Measurements from ENCODE around the gene AKIRIN2.

The AKIRIN2 gene

DNA sequence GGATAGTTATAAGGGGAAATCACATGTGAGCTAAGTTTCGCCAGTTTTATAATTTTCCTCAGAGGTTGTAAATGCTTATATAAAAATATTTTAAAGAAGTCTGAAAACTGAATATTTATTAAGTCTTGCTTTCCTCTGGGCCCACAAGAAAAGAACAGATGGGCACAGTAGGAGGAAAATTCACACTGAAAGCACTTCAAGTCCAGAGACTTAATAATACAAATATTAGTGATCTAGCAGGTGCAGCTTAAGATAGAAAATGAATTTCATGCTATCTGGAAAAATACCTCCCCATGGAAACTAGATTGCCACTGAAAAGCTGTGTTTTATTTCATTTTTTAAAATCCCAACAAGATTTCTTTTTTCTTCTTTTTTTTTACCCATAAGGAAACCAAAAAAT is 64.9 kb downstream of the AKIRIN2 start:
- no peak overlapping the region for H2BK5ac ChIP-seq (ENCODE audit: low read length)

DNA sequence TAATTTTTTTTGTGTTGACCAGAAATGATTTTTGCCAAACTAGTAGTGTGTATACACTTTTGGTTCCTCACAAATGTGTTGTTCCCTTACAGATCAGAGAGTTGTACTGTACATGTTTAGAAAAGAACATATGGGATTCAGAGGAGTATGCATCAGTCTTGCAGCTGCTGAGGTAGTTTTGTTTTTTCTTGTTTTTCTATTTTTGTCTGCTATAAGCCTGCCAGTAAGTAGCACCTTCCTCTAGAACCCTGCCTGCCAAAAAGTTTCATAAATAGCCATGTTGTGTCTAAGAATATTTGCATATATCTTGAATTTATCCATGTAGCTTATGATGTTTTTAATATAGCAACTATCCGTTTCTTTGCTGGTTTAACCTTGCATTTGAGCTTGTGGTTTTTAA is 65.7 kb downstream of the AKIRIN2 start:
- H4K8ac ChIP-seq (ENCODE audit: low read depth, low read length) = no peak overlapping the region
- no CpG with 5 or more reads among the region's 1 CpG for WGBS (ENCODE audit: extremely low coverage, insufficient coverage, low lambda C conversion rate)
- no peaks in the 10 kb centered on the region for H3K79me1 ChIP-seq (ENCODE audit: low read length)
- no peak overlapping the region for H3K9ac ChIP-seq (ENCODE audit: low read length)
- no peak overlapping the region for H3K4me3 ChIP-seq (ENCODE audit: low read length)
- no peaks in the 10 kb centered on the region for H3K79me2 ChIP-seq (ENCODE audit: control insufficient read depth, insufficient read depth, low read length)
- H3K27me3 ChIP-seq (ENCODE audit: insufficient read depth, low read length, poor library complexity) = no peaks in the 10 kb centered on the region
- H2BK15ac ChIP-seq (replicated peaks; ENCODE audit: low read depth) = no peak overlapping the region
- H3K27ac ChIP-seq (ENCODE audit: low read depth, low read length) = no peak overlapping the region
- no peak overlapping the region for H2AK5ac ChIP-seq (ENCODE audit: low read length)
- no peak for DNase-seq
- no peaks in the 10 kb centered on the region for H3K4me1 ChIP-seq (ENCODE audit: control insufficient read depth, low read depth, low read length)
- H3K4ac ChIP-seq (ENCODE audit: low read depth, low read length) = no peak overlapping the region
- H2BK120ac ChIP-seq (ENCODE audit: low read depth, low read length) = no peak overlapping the region
- H3K56ac ChIP-seq (ENCODE audit: low read length) = no peak overlapping the region
- peaks cover 2% of the 10 kb centered on the region for H3K36me3 ChIP-seq (ENCODE audit: control insufficient read depth, insufficient read depth, low read length)
- no peak overlapping the region for H3K18ac ChIP-seq (ENCODE audit: low read length)
- no peak overlapping the region for H3K4me2 ChIP-seq (ENCODE audit: low read length)
- no peak overlapping the region for H3K23ac ChIP-seq (ENCODE audit: low read length)
- H2BK5ac ChIP-seq (ENCODE audit: low read length) = no peak overlapping the region
- no peak overlapping the region for H4K5ac ChIP-seq (ENCODE audit: low read length)

More for the DNA sequence above, 64.9 kb downstream of the AKIRIN2 start:
- Histone ChIP-seq H3K79me1 (ENCODE audit: low read length) (no peaks in the 10 kb centered on the region), H4K5ac (ENCODE audit: low read length) (no peak overlapping the region), H3K56ac (ENCODE audit: low read length) (no peak overlapping the region), H3K27me3 (ENCODE audit: insufficient read depth, low read length, poor library complexity) (no peaks in the 10 kb centered on the region), H3K4me3 (ENCODE audit: low read length) (no peak overlapping the region), H3K36me3 (ENCODE audit: control insufficient read depth, insufficient read depth, low read length) (peaks cover 2% of the 10 kb centered on the region), H3K9ac (ENCODE audit: low read length) (no peak overlapping the region), H3K4me1 (ENCODE audit: control insufficient read depth, low read depth, low read length) (no peaks in the 10 kb centered on the region), H2AK5ac (ENCODE audit: low read length) (no peak overlapping the region), H2BK15ac (replicated peaks; ENCODE audit: low read depth) (no peak overlapping the region), H3K27ac (ENCODE audit: low read depth, low read length) (no peak overlapping the region), H2BK120ac (ENCODE audit: low read depth, low read length) (no peak overlapping the region), H3K18ac (ENCODE audit: low read length) (no peak overlapping the region), H3K4ac (ENCODE audit: low read depth, low read length) (no peak overlapping the region), H4K8ac (ENCODE audit: low read depth, low read length) (no peak overlapping the region), H3K4me2 (ENCODE audit: low read length) (no peak overlapping the region), H3K23ac (ENCODE audit: low read length) (no peak overlapping the region), H3K79me2 (ENCODE audit: control insufficient read depth, insufficient read depth, low read length) (no peaks in the 10 kb centered on the region)
- WGBS (ENCODE audit: extremely low coverage, insufficient coverage, low lambda C conversion rate) = no CpG with 5 or more reads among the region's 1 CpG
- DNase-seq = no peak

DNA sequence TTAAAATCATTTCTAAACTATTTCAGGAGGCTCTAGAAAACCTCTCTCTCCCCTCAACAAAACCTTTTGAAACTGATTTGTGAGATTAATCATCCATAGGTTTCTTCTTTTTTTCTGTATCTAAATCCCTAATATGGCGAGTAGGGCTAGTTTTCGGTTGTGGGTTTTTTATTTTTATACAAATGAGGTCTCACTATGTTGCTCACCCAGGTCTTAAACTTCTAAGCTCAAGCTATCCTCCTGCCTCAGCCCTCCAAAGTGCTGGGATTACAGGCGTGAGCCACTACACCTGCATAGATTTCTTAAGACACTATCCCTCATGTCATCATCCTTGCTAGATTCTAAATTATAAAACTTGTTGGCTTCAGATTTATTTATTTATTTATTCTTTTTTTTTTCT is 68.2 kb downstream of the AKIRIN2 start:
- no peak overlapping the region for H3K23ac ChIP-seq (ENCODE audit: low read length)
- no peak overlapping the region for H2AK5ac ChIP-seq (ENCODE audit: low read length)
- H3K4me2 ChIP-seq (ENCODE audit: low read length) = no peak overlapping the region
- H2BK120ac ChIP-seq (ENCODE audit: low read depth, low read length) = no peak overlapping the region
- H3K79me2 ChIP-seq (ENCODE audit: control insufficient read depth, insufficient read depth, low read length) = no peaks in the 10 kb centered on the region
- no peak for DNase-seq
- no peak overlapping the region for H4K5ac ChIP-seq (ENCODE audit: low read length)
- no peak overlapping the region for H3K27ac ChIP-seq (ENCODE audit: low read depth, low read length)
- no CpG with 5 or more reads among the region's 3 CpGs for WGBS (ENCODE audit: extremely low coverage, insufficient coverage, low lambda C conversion rate)
- no peaks in the 10 kb centered on the region for H3K27me3 ChIP-seq (ENCODE audit: insufficient read depth, low read length, poor library complexity)
- no peak overlapping the region for H3K4me3 ChIP-seq (ENCODE audit: low read length)
- no peak overlapping the region for H3K56ac ChIP-seq (ENCODE audit: low read length)
- no peak overlapping the region for H2BK5ac ChIP-seq (ENCODE audit: low read length)
- no peak overlapping the region for H3K18ac ChIP-seq (ENCODE audit: low read length)
- H2BK15ac ChIP-seq (replicated peaks; ENCODE audit: low read depth) = no peak overlapping the region
- H4K8ac ChIP-seq (ENCODE audit: low read depth, low read length) = no peak overlapping the region
- H3K79me1 ChIP-seq (ENCODE audit: low read length) = no peaks in the 10 kb centered on the region
- no peak overlapping the region for H3K9ac ChIP-seq (ENCODE audit: low read length)
- peaks cover 2% of the 10 kb centered on the region for H3K36me3 ChIP-seq (ENCODE audit: control insufficient read depth, insufficient read depth, low read length)
- no peaks in the 10 kb centered on the region for H3K4me1 ChIP-seq (ENCODE audit: control insufficient read depth, low read depth, low read length)
- no peak overlapping the region for H3K4ac ChIP-seq (ENCODE audit: low read depth, low read length)

DNA sequence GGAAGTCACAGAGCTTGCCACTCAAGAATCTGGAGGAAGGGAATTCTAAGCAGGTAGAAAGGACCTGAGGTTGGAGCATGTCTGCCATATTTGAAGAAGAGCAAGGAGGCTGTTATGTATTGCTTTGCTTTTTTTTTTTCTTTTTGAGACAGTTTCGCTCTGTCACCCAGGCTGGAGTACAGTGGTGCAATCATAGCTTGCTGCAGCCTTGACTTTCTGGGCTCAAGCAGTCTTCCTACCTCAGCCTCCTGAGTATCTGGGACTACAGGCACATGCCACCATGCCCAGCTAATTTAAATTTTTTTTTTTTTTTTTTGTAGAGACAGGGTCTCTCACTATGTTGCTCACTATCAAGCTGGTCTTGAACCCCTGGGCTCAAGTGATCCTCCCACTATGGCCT is 71.3 kb downstream of the AKIRIN2 start:
- Histone ChIP-seq H3K27me3 (ENCODE audit: insufficient read depth, low read length, poor library complexity) (no peaks in the 10 kb centered on the region), H3K4ac (ENCODE audit: low read depth, low read length) (no peak overlapping the region), H3K4me2 (ENCODE audit: low read length) (no peak overlapping the region), H3K79me1 (ENCODE audit: low read length) (no peaks in the 10 kb centered on the region), H3K4me3 (ENCODE audit: low read length) (no peak overlapping the region), H3K18ac (ENCODE audit: low read length) (no peak overlapping the region), H3K36me3 (ENCODE audit: control insufficient read depth, insufficient read depth, low read length) (peaks cover 3% of the 10 kb centered on the region), H4K8ac (ENCODE audit: low read depth, low read length) (no peak overlapping the region), H3K27ac (ENCODE audit: low read depth, low read length) (no peak overlapping the region), H2BK15ac (replicated peaks; ENCODE audit: low read depth) (no peak overlapping the region), H4K5ac (ENCODE audit: low read length) (no peak overlapping the region), H3K4me1 (ENCODE audit: control insufficient read depth, low read depth, low read length) (no peaks in the 10 kb centered on the region), H2AK5ac (ENCODE audit: low read length) (no peak overlapping the region), H2BK120ac (ENCODE audit: low read depth, low read length) (no peak overlapping the region), H3K23ac (ENCODE audit: low read length) (no peak overlapping the region), H3K56ac (ENCODE audit: low read length) (no peak overlapping the region), H2BK5ac (ENCODE audit: low read length) (no peak overlapping the region), H3K9ac (ENCODE audit: low read length) (no peak overlapping the region), H3K79me2 (ENCODE audit: control insufficient read depth, insufficient read depth, low read length) (no peaks in the 10 kb centered on the region)
- no CpG with 5 or more reads among the region's 1 CpG for WGBS (ENCODE audit: extremely low coverage, insufficient coverage, low lambda C conversion rate)
- no peak for DNase-seq

DNA sequence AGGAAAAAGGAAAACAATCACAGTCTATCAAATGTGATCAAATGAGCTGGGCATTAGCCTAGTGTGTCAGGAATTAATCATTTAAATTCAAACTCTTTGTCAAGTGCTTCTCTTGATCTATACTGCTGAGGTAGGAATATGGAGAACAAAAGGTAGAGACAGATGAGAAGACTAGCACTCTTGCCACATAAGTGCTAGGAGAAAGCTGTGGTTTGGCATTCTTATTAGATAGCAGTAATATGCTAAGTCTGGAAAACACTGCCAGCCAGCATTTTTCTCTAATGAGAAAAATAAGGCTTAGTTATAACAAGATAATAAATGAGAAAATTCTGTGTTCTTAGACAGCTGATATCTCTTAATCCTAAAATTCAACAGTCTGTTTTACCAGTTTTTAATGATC is 73.2 kb downstream of the AKIRIN2 start:
- no peak overlapping the region for H2BK120ac ChIP-seq (ENCODE audit: low read depth, low read length)
- no peak overlapping the region for H3K9ac ChIP-seq (ENCODE audit: low read length)
- H3K79me2 ChIP-seq (ENCODE audit: control insufficient read depth, insufficient read depth, low read length) = no peaks in the 10 kb centered on the region
- DNase-seq = no peak
- no peak overlapping the region for H3K18ac ChIP-seq (ENCODE audit: low read length)
- no peak overlapping the region for H2BK5ac ChIP-seq (ENCODE audit: low read length)
- peaks cover 1% of the 10 kb centered on the region for H3K36me3 ChIP-seq (ENCODE audit: control insufficient read depth, insufficient read depth, low read length)
- H4K8ac ChIP-seq (ENCODE audit: low read depth, low read length) = no peak overlapping the region
- no peaks in the 10 kb centered on the region for H3K79me1 ChIP-seq (ENCODE audit: low read length)
- no peak overlapping the region for H3K4me2 ChIP-seq (ENCODE audit: low read length)
- H3K27ac ChIP-seq (ENCODE audit: low read depth, low read length) = no peak overlapping the region
- H2AK5ac ChIP-seq (ENCODE audit: low read length) = no peak overlapping the region
- no peak overlapping the region for H3K23ac ChIP-seq (ENCODE audit: low read length)
- H3K56ac ChIP-seq (ENCODE audit: low read length) = no peak overlapping the region
- no peak overlapping the region for H4K5ac ChIP-seq (ENCODE audit: low read length)
- no peaks in the 10 kb centered on the region for H3K27me3 ChIP-seq (ENCODE audit: insufficient read depth, low read length, poor library complexity)
- no peak overlapping the region for H3K4ac ChIP-seq (ENCODE audit: low read depth, low read length)
- H3K4me1 ChIP-seq (ENCODE audit: control insufficient read depth, low read depth, low read length) = no peaks in the 10 kb centered on the region
- H2BK15ac ChIP-seq (replicated peaks; ENCODE audit: low read depth) = no peak overlapping the region
- H3K4me3 ChIP-seq (ENCODE audit: low read length) = no peak overlapping the region

DNA sequence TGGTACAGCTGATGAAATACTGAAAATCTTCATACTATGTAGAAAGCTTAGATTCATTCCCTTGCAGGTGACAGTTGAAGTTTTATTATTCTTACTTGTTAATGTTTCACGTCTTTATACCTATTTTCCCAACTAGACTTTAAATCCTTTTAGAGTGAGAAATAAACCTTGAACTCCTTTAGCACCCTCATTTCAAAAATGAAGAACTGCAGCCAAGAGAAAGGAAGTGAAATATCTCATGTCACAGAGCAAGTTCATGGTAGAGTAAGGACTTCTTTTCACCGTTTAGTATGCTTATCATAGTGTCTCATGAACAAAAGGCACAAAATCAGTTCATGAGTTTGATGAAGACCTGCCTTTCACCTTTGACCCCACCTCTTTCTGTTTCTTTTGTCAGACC is 73.6 kb downstream of the AKIRIN2 start:
- Histone ChIP-seq H3K56ac (ENCODE audit: low read length) (no peak overlapping the region), H4K5ac (ENCODE audit: low read length) (no peak overlapping the region)
- DNase-seq = no peak

More for the DNA sequence above, 73.6 kb downstream of the AKIRIN2 start:
- Histone ChIP-seq H3K18ac (ENCODE audit: low read length) (no peak overlapping the region), H3K9ac (ENCODE audit: low read length) (no peak overlapping the region), H3K36me3 (ENCODE audit: control insufficient read depth, insufficient read depth, low read length) (peaks cover 1% of the 10 kb centered on the region), H3K79me2 (ENCODE audit: control insufficient read depth, insufficient read depth, low read length) (no peaks in the 10 kb centered on the region), H3K4me1 (ENCODE audit: control insufficient read depth, low read depth, low read length) (no peaks in the 10 kb centered on the region), H3K4me2 (ENCODE audit: low read length) (no peak overlapping the region), H3K4me3 (ENCODE audit: low read length) (no peak overlapping the region), H3K23ac (ENCODE audit: low read length) (no peak overlapping the region), H3K4ac (ENCODE audit: low read depth, low read length) (no peak overlapping the region), H2BK120ac (ENCODE audit: low read depth, low read length) (no peak overlapping the region), H3K79me1 (ENCODE audit: low read length) (no peaks in the 10 kb centered on the region), H2AK5ac (ENCODE audit: low read length) (no peak overlapping the region), H2BK15ac (replicated peaks; ENCODE audit: low read depth) (no peak overlapping the region), H3K27me3 (ENCODE audit: insufficient read depth, low read length, poor library complexity) (no peaks in the 10 kb centered on the region), H3K27ac (ENCODE audit: low read depth, low read length) (no peak overlapping the region), H2BK5ac (ENCODE audit: low read length) (no peak overlapping the region), H4K8ac (ENCODE audit: low read depth, low read length) (no peak overlapping the region)
- WGBS (ENCODE audit: extremely low coverage, insufficient coverage, low lambda C conversion rate) = no CpG with 5 or more reads among the region's 2 CpGs
